ENCODE results near the gene ABI1. TPM values are rescaled to one million over a fixed set of nuclear protein-coding genes. Genes with fewer than 3 reads are reported as not detected.

ABI1 gene
- total and polyA plus RNA-seq, 2 of the 4 experiments (the other 2 are of a cell fraction), result 49.6 to 71.3 TPM

DNA sequence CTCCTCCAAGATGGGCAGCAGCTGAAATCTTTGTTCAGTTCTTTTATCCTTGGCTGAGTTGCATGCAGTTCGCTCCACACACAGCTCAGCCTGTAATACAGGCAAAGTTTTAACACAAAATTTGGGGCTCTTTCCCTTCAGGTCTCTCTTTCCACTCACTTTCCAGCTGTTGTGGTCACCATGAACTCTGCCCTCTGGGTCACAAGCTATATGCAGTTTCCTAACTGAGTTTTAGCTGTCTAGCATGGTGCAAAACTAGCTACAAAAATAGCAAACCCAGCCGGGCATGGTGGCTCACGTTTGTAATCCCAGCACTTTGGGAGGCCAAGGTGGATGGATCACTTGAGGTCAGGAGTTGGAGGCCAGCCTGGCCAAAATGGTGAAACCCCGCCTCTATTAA lies 53.2 kb downstream of the ABI1 start:
- DNase-seq, result no peak
- peaks cover 2% of the 10 kb centered on the region; the same call in 1 of the 2 replicates for H3K36me3 ChIP-seq (ENCODE audit: control insufficient read depth, insufficient read depth, low read length)
- CTCF ChIA-PET, result interaction anchor here (0.6 kb wide), 1 partner anchor 29 kb away, joined by 3 read pairs; no protein-coding TSS in a partner anchor

More for the DNA sequence above, 53.2 kb downstream of the ABI1 start:
- no peak overlapping the region for H3K9ac ChIP-seq (ENCODE audit: low read depth, low read length)
- H3K18ac ChIP-seq (ENCODE audit: low read depth, low read length), result no peak overlapping the region
- H4K8ac ChIP-seq (ENCODE audit: low read depth in 2 of 2, low read length in 2 of 2), result no peak overlapping the region
- H2AK9ac ChIP-seq (replicated peaks; ENCODE audit: low read depth, low read length, poor library complexity), result no peak overlapping the region
- H2BK20ac ChIP-seq (ENCODE audit: low read depth, low read length), result no peak overlapping the region
- in situ Hi-C loops (cut with MboI; ENCODE audit: low sequenced_read_pairs) (no loop called here), dilution Hi-C loops (cut with HindIII; ENCODE audit: low sequenced_read_pairs, unreplicated experiment) (no loop called here), intact Hi-C loops (cut with micrococcal nuclease) (loop anchor here (5.0 kb wide), 2 partner anchors 35 kb away; no protein-coding TSS in a partner anchor)
- no peak overlapping the region for H2BK5ac ChIP-seq (ENCODE audit: low read depth, low read length, poor library complexity, severe bottlenecking)
- no peak overlapping the region for H2BK15ac ChIP-seq (ENCODE audit: low read depth, low read length)
- H2AK5ac ChIP-seq (ENCODE audit: low read depth, low read length), result no peak overlapping the region
- H3K9me3 ChIP-seq (ENCODE audit: control insufficient read depth, insufficient read depth, low read length), result no peaks in the 10 kb centered on the region
- no peak overlapping the region for H4K91ac ChIP-seq (ENCODE audit: insufficient read depth, low read depth, low read length)
- H3K9me1 ChIP-seq (ENCODE audit: insufficient read depth, low read length), result no peaks in the 10 kb centered on the region
- H3K27ac ChIP-seq (ENCODE audit: insufficient read depth, low read length), result no peak overlapping the region
- H2BK120ac ChIP-seq (ENCODE audit: low read depth, low read length), result no peak overlapping the region
- H3K4me3 ChIP-seq (ENCODE audit: insufficient read depth, low read depth, low read length), result no peak overlapping the region
- ATAC-seq (ENCODE audit: low read depth), result no peak
- H3K14ac ChIP-seq (replicated peaks; ENCODE audit: low read depth, low read length), result no peak overlapping the region
- H3K4ac ChIP-seq (ENCODE audit: low read depth, low read length), result no peak overlapping the region
- peaks cover 34 to 73% of the 10 kb centered on the region in 2 experiments for H3K79me1 ChIP-seq (ENCODE audit: low read depth in 1 of 2, low read length in 2 of 2)
- no TSS peak for BruUV-seq (replicated peaks)
- H3K23ac ChIP-seq (ENCODE audit: low read depth, low read length), result no peak overlapping the region
- TF ChIP-seq MAFK (IDR thresholded peaks at IDR 0.05; ENCODE audit: low read depth, low read length) (no peak), RFX5 (IDR thresholded peaks at IDR 0.05; ENCODE audit: low read depth, low read length) (no peak), RCOR1 (IDR thresholded peaks at IDR 0.05; ENCODE audit: insufficient replicate concordance, low read length) (no peak), POLR2A (IDR thresholded peaks at IDR 0.05; ENCODE audit: low read depth, low read length) (no peak), FOS (IDR thresholded peaks at IDR 0.05; ENCODE audit: low read depth, low read length) (no peak), SMC3 (IDR thresholded peaks at IDR 0.05; ENCODE audit: low read depth, low read length) (no peak), CHD1 (IDR thresholded peaks at IDR 0.05; ENCODE audit: low read depth, low read length) (no peak), MAZ (IDR thresholded peaks at IDR 0.05; ENCODE audit: borderline replicate concordance, low read depth, low read length) (no peak), NFE2L2 (IDR thresholded peaks at IDR 0.05; ENCODE audit: low read depth, low read length) (no peak), MXI1 (IDR thresholded peaks at IDR 0.05; ENCODE audit: borderline replicate concordance, low read depth, low read length) (no peak), CEBPB (IDR thresholded peaks at IDR 0.05; ENCODE audit: low read depth, low read length) (no peak), RAD21 (IDR thresholded peaks at IDR 0.05; ENCODE audit: low read length) (no peak), BHLHE40 (IDR thresholded peaks at IDR 0.05; ENCODE audit: low read depth, low read length) (no peak)
- TF ChIP-seq, protein P1, sequence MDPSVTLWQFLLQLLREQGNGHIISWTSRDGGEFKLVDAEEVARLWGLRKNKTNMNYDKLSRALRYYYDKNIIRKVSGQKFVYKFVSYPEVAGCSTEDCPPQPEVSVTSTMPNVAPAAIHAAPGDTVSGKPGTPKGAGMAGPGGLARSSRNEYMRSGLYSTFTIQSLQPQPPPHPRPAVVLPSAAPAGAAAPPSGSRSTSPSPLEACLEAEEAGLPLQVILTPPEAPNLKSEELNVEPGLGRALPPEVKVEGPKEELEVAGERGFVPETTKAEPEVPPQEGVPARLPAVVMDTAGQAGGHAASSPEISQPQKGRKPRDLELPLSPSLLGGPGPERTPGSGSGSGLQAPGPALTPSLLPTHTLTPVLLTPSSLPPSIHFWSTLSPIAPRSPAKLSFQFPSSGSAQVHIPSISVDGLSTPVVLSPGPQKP (IDR thresholded peaks at IDR 0.05; ENCODE audit: borderline replicate concordance, low read depth, low read length), result no peak
- TF ChIP-seq, protein P2, sequence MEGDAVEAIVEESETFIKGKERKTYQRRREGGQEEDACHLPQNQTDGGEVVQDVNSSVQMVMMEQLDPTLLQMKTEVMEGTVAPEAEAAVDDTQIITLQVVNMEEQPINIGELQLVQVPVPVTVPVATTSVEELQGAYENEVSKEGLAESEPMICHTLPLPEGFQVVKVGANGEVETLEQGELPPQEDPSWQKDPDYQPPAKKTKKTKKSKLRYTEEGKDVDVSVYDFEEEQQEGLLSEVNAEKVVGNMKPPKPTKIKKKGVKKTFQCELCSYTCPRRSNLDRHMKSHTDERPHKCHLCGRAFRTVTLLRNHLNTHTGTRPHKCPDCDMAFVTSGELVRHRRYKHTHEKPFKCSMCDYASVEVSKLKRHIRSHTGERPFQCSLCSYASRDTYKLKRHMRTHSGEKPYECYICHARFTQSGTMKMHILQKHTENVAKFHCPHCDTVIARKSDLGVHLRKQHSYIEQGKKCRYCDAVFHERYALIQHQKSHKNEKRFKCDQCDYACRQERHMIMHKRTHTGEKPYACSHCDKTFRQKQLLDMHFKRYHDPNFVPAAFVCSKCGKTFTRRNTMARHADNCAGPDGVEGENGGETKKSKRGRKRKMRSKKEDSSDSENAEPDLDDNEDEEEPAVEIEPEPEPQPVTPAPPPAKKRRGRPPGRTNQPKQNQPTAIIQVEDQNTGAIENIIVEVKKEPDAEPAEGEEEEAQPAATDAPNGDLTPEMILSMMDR (conservative IDR thresholded peaks at IDR 0.05; ENCODE audit: low read depth, low read length), result no peak
- TF ChIP-seq, protein P3, sequence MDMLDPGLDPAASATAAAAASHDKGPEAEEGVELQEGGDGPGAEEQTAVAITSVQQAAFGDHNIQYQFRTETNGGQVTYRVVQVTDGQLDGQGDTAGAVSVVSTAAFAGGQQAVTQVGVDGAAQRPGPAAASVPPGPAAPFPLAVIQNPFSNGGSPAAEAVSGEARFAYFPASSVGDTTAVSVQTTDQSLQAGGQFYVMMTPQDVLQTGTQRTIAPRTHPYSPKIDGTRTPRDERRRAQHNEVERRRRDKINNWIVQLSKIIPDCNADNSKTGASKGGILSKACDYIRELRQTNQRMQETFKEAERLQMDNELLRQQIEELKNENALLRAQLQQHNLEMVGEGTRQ (IDR thresholded peaks at IDR 0.05; ENCODE audit: low read depth, low read length), result no peak
- H4K20me1 ChIP-seq (ENCODE audit: insufficient read depth, low read length), result peaks cover 39% of the 10 kb centered on the region
- H3K27me3 ChIP-seq (ENCODE audit: control insufficient read depth, insufficient read depth, low read length), result no peaks in the 10 kb centered on the region
- POLR2A ChIA-PET (ENCODE audit: unreplicated experiment), result no interaction called here
- H2AFZ ChIP-seq (replicated peaks; ENCODE audit: low read length, poor library complexity), result no peak overlapping the region
- peaks cover 2% of the 10 kb centered on the region for H3K4me1 ChIP-seq (ENCODE audit: control insufficient read depth, insufficient read depth, low read length)
- no peak overlapping the region for H3K56ac ChIP-seq (ENCODE audit: extremely low read depth, insufficient read depth, low read length)
- H4K5ac ChIP-seq (ENCODE audit: low read depth, low read length), result no peak overlapping the region
- no peak overlapping the region for H3K4me2 ChIP-seq (ENCODE audit: low read depth, low read length)
- WGBS, 2 experiments (ENCODE audit: extremely low coverage in 2 of 2, insufficient read length in 1 of 2), result 100% methylated on average over 1 of the region's 4 CpGs; no CpG with 5 or more reads in 1 of the 2 experiments
